DND-41 (cell line): ENCODE measurements around the gene OR52N5.

Experiments
- ATAC-seq: fragments of 200-7000 bp; cut with Tn5 transposase; 3 replicates; pipeline ENCODE4 v1.9.1; 2021; ENCODE audit warnings: low read depth; ENCODE audit not compliant: insufficient read depth
- DNase-seq: peaks from one replicate; pipeline ENCODE4 v3.0.0-alpha.2; 2020
- H2AFZ ChIP-seq: 2 replicates; pipeline ENCODE4 v1.6.0; 2012; ENCODE audit warnings: low read depth, low read length
- H3K27ac ChIP-seq: 2 replicates; pipeline ENCODE4 v1.5.1; 2012; ENCODE audit warnings: low read length, inconsistent platforms
- H3K27me3 ChIP-seq: fragments of 200-600 bp; sonication (generic); 2 replicates; pipeline ENCODE4 v1.6.0; 2012; ENCODE audit warnings: low read length, mild to moderate bottlenecking, inconsistent platforms; ENCODE audit not compliant: insufficient read depth, poor library complexity
- H3K36me3 ChIP-seq: 2 replicates; pipeline ENCODE4 v1.5.1; 2012; ENCODE audit warnings: low read length, inconsistent platforms; ENCODE audit not compliant: insufficient read depth
- H3K4me1 ChIP-seq: 2 replicates; pipeline ENCODE4 v1.5.1; 2012; ENCODE audit warnings: mild to moderate bottlenecking, low read length; ENCODE audit not compliant: insufficient read depth
- H3K4me2 ChIP-seq: 2 replicates; pipeline ENCODE4 v1.6.0; 2012; ENCODE audit warnings: mild to moderate bottlenecking, moderate library complexity, low read length, inconsistent platforms; ENCODE audit not compliant: insufficient read depth
- H3K4me3 ChIP-seq, 2 experiments: fragments of 200-600 bp in 1 of 2; shearing (Covaris generic) in 1 of 2; 2 replicates each; pipeline ENCODE4 v1.5.1; 2012 to 2016; ENCODE audit warnings: inconsistent platforms in 2 of 2, low read length in 2 of 2, mild to moderate bottlenecking in 2 of 2, low read depth in 1 of 2, moderate library complexity in 1 of 2
- H3K79me2 ChIP-seq: 2 replicates; pipeline ENCODE4 v1.6.0; 2012; ENCODE audit warnings: low read length, inconsistent platforms; ENCODE audit not compliant: insufficient read depth
- H3K9ac ChIP-seq: 2 replicates; pipeline ENCODE4 v1.6.0; 2012; ENCODE audit warnings: low read depth, mild to moderate bottlenecking, inconsistent platforms, low read length, moderate library complexity
- H3K9me3 ChIP-seq: 2 replicates; pipeline ENCODE4 v1.5.1; 2012; ENCODE audit warnings: low read length, moderate library complexity, mild to moderate bottlenecking, inconsistent platforms; ENCODE audit not compliant: insufficient read depth, severe bottlenecking
- H4K20me1 ChIP-seq: 2 replicates; pipeline ENCODE4 v1.6.0; 2012; ENCODE audit warnings: low read length; ENCODE audit not compliant: insufficient read depth
- EZH2 ChIP-seq: IDR thresholded peaks from 3 replicates; pipeline ENCODE4 v1.6.1; 2012; ENCODE audit warnings: borderline replicate concordance, low read depth, mild to moderate bottlenecking, moderate library complexity, low read length, inconsistent platforms; ENCODE audit not compliant: severe bottlenecking
- TF ChIP-seq, protein P1 (sequence below): IDR thresholded peaks from 2 replicates; pipeline ENCODE4 v1.5.1; 2012; ENCODE audit warnings: borderline replicate concordance, low read length, moderate library complexity, mild to moderate bottlenecking; ENCODE audit not compliant: poor library complexity, severe bottlenecking; ENCODE audit errors: extremely low read depth

Gene OR52N5

DNA sequence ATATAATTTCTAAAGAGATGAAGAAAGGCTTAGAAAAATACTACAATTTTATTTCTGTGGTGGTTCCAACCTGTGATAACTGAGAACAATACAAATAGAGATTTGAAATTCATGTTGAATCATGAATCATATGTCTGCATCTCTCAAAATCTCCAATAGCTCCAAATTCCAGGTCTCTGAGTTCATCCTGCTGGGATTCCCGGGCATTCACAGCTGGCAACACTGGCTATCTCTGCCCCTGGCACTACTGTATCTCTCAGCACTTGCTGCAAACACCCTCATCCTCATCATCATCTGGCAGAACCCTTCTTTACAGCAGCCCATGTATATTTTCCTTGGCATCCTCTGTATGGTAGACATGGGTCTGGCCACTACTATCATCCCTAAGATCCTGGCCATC, 46.8 kb downstream of the OR52N5 start, which contains the start of gene OR56B1:
TSS of gene OR56B1 (plus strand) at position 53 of the 400 bp plus-strand sequence. CDS start at position 122, 69 bp downstream.
- H3K79me2 ChIP-seq = no peaks in the 10 kb centered on the region
- no peaks in the 10 kb centered on the region for H4K20me1 ChIP-seq
- no peak for ATAC-seq
- H3K4me2 ChIP-seq = no peak within 1 kb of the TSS
- H3K9me3 ChIP-seq = no peaks in the 10 kb centered on the region
- peaks cover 21% of the 10 kb centered on the region for H3K27me3 ChIP-seq
- no peak for DNase-seq
- H3K4me3 ChIP-seq = no peak within 1 kb of the TSS
- H3K27ac ChIP-seq = no peak within 1 kb of the TSS
- H3K9ac ChIP-seq = no peak within 1 kb of the TSS
- no peaks in the 10 kb centered on the region for H3K4me1 ChIP-seq
- no peak within 1 kb of the TSS for H2AFZ ChIP-seq
- no peaks in the 10 kb centered on the region for H3K36me3 ChIP-seq
- TF ChIP-seq EZH2 = no peak
- TF ChIP-seq, protein P1, sequence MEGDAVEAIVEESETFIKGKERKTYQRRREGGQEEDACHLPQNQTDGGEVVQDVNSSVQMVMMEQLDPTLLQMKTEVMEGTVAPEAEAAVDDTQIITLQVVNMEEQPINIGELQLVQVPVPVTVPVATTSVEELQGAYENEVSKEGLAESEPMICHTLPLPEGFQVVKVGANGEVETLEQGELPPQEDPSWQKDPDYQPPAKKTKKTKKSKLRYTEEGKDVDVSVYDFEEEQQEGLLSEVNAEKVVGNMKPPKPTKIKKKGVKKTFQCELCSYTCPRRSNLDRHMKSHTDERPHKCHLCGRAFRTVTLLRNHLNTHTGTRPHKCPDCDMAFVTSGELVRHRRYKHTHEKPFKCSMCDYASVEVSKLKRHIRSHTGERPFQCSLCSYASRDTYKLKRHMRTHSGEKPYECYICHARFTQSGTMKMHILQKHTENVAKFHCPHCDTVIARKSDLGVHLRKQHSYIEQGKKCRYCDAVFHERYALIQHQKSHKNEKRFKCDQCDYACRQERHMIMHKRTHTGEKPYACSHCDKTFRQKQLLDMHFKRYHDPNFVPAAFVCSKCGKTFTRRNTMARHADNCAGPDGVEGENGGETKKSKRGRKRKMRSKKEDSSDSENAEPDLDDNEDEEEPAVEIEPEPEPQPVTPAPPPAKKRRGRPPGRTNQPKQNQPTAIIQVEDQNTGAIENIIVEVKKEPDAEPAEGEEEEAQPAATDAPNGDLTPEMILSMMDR = no peak

DNA sequence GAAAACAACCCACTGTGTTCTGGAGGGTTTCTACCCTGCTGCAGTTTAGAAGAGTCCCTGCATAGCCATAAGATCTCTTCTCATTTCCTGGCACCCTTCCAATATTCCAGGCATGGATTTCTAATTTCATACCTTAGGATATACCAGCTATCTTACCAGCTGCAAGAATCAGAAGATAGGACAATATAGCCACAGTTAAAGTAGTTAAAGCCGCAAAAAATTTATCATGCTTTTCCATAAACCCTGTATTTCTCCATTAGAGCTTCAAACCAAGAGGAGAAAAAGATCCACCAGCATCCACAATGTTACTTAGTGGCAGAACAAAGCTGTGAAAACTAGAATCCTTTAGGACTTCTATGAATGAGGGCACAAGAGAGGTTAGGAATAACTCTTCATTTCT, 55.5 kb downstream of the OR52N5 start:
- Histone ChIP-seq H4K20me1 (no peaks in the 10 kb centered on the region), H3K27ac (no peak overlapping the region), H2AFZ (no peak overlapping the region), H3K79me2 (no peaks in the 10 kb centered on the region), H3K4me2 (no peak overlapping the region), H3K27me3 (no peaks in the 10 kb centered on the region), H3K9ac (no peak overlapping the region), H3K36me3 (no peaks in the 10 kb centered on the region), H3K4me1 (no peaks in the 10 kb centered on the region), H3K9me3 (no peaks in the 10 kb centered on the region), H3K4me3 (no peak overlapping the region)
- DNase-seq = no peak
- TF ChIP-seq, protein P1 = no peak
- no peak for TF ChIP-seq EZH2
- ATAC-seq = no peak

DNA sequence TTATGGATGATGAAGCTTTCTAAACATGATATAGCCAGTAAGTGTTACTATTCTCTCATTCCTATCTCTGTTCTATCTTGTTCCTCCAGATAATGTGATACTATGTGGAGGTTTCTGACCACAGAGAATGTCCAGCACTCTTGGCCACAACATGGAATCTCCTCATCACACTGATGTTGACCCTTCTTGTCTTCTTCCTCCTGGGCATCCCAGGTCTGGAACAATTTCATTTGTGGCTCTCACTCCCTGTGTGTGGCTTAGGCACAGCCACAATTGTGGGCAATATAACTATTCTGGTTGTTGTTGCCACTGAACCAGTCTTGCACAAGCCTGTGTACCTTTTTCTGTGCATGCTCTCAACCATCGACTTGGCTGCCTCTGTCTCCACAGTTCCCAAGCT, 56.8 kb downstream of the OR52N5 start:
- Histone ChIP-seq H4K20me1 (no peaks in the 10 kb centered on the region), H3K4me3 (no peak overlapping the region), H3K36me3 (no peaks in the 10 kb centered on the region), H3K4me2 (no peak overlapping the region), H3K4me1 (no peaks in the 10 kb centered on the region), H3K27me3 (no peaks in the 10 kb centered on the region), H3K9me3 (no peaks in the 10 kb centered on the region), H2AFZ (no peak overlapping the region), H3K9ac (no peak overlapping the region), H3K27ac (no peak overlapping the region), H3K79me2 (no peaks in the 10 kb centered on the region)
- ATAC-seq (no peak), DNase-seq (no peak)
- no peak for TF ChIP-seq EZH2
- TF ChIP-seq, protein P1 = no peak
